Mesenteric fat pad (tissue), 1 donor: ENCODE measurements around the gene MEI4. TPM values are rescaled to one million over a fixed set of nuclear protein-coding genes. Genes with fewer than 3 reads are reported as not detected.

ENCODE experiments used
- DNase-seq: peaks from one replicate; pipeline ENCODE4 v3.0.0-alpha.2; 2020; ENCODE audit warnings: low spot score
- total RNA-seq: library from RNA; stranded (reverse); fragmentation: NEBNext Ultra II Directional; extraction: Animal tissue kit (Norgen Biotek cat#: 25700); gene quantifications from one replicate; pipeline ENCODE4 v1.2.1, GENCODE V29; 2021
- donor health status: DM: yes; HTN: yes; CAD: no.

MEI4 gene
- total RNA-seq, 1 donor from 2014 or later = not detected

- no peak for DNase-seq
Measured at GRCh38 chr6:77930952-77931351, 278.1 kb downstream of the MEI4 start.

- no peak for DNase-seq
Measured at GRCh38 chr6:77962070-77962469, 309.2 kb downstream of the MEI4 start.

- DNase-seq = no peak
Measured at GRCh38 chr6:77965449-77965848, 312.6 kb downstream of the MEI4 start.

- no peak for DNase-seq
Measured at GRCh38 chr6:77972334-77972733, 319.5 kb downstream of the MEI4 start.

Other genes with a start within 250 kb of the MEI4 start
- 0.16 TPM for gene HTR1B, start 189.5 kb upstream of the MEI4 start, total RNA-seq